Activated CD4-positive, alpha-beta T cell treated with anti-CD3 and anti-CD28 coated beads for 36 hours (primary cell): Measurements from ENCODE around the gene DOC2A. TPM values are rescaled to one million over a fixed set of nuclear protein-coding genes. Genes with fewer than 3 reads are reported as not detected.

Source experiments
- total RNA-seq, 2 experiments: library from RNA; stranded (reverse); gene quantifications; one replicate each; pipeline ENCODE4 v1.2.3, GENCODE V29; 2021

DOC2A gene
- total RNA-seq, 2 experiments from 2014 or later = 0.69 to 1.3 TPM

Other genes with a start within 250 kb of the DOC2A start
- gene ZG16, start 232.8 kb downstream of the DOC2A start, total RNA-seq = not detected
- gene KIF22, start 220.3 kb downstream of the DOC2A start, total RNA-seq = 100 to 1,000 TPM; 153 to 168 TPM
- gene MAZ, start 204.5 kb downstream of the DOC2A start, total RNA-seq = 100 to 1,000 TPM; 306 to 387 TPM
- under 1 TPM; 0.64 to 0.93 TPM for gene PRRT2, start 198.8 kb downstream of the DOC2A start, total RNA-seq
- gene PAGR1, start 194.9 kb downstream of the DOC2A start, total RNA-seq = 10 to 100 TPM; 20.6 to 25.6 TPM
- gene MVP, start 190.6 kb downstream of the DOC2A start, total RNA-seq = 100 to 1,000 TPM in 1 of 2 experiments, 10 to 100 TPM in 1; 86.2 to 101 TPM
- gene CDIPT, start 147.8 kb downstream of the DOC2A start, total RNA-seq = 10 to 100 TPM; 35.1 to 50.0 TPM
- under 1 TPM; 0.27 to 0.42 TPM for gene SEZ6L2, start 111.5 kb downstream of the DOC2A start, total RNA-seq
- gene ASPHD1, start 110.5 kb downstream of the DOC2A start, total RNA-seq = 1 to 10 TPM; 2.7 to 3.2 TPM
- 10 to 100 TPM; 30.4 to 33.4 TPM for gene KCTD13, start 84.8 kb downstream of the DOC2A start, total RNA-seq
- gene TMEM219, start 48.9 kb downstream of the DOC2A start, total RNA-seq = 10 to 100 TPM; 34.6 to 42.5 TPM
- gene TAOK2, start 37.2 kb downstream of the DOC2A start, total RNA-seq = 10 to 100 TPM; 24.1 to 24.4 TPM
- 10 to 100 TPM; 25.1 to 36.8 TPM for gene HIRIP3, start 15.4 kb downstream of the DOC2A start, total RNA-seq
- 100 to 1,000 TPM in 1 of 2 experiments, 10 to 100 TPM in 1; 80.1 to 106 TPM for gene INO80E, start 14.8 kb downstream of the DOC2A start, total RNA-seq
- not detected for gene C16orf92, start 12.2 kb upstream of the DOC2A start, total RNA-seq
- 1 to 10 TPM; 3.7 to 4.0 TPM for gene TLCD3B, start 20.2 kb upstream of the DOC2A start, total RNA-seq
- 1,000 to 10,000 TPM; 2,482 to 3,644 TPM for gene ALDOA, start 54.7 kb upstream of the DOC2A start, total RNA-seq
- gene PPP4C, start 65.0 kb upstream of the DOC2A start, total RNA-seq = 100 to 1,000 TPM; 106 to 113 TPM
- gene TBX6, start 80.9 kb upstream of the DOC2A start, total RNA-seq = 1 to 10 TPM; 2.7 to 3.0 TPM
- gene YPEL3, start 85.2 kb upstream of the DOC2A start, total RNA-seq = 10 to 100 TPM; 17.4 to 19.1 TPM
- gene GDPD3, start 102.5 kb upstream of the DOC2A start, total RNA-seq = 1 to 10 TPM; 6.1 to 7.0 TPM
- gene MAPK3, start 112.2 kb upstream of the DOC2A start, total RNA-seq = 10 to 100 TPM; 59.0 to 81.7 TPM
- gene CORO1A, start 172.6 kb upstream of the DOC2A start, total RNA-seq = 1,000 to 10,000 TPM in 1 of 2 experiments, 100 to 1,000 TPM in 1; 997 to 1,175 TPM
- gene BOLA2B, start 182.6 kb upstream of the DOC2A start, total RNA-seq = 100 to 1,000 TPM; 188 to 190 TPM
- gene SLX1A, start 182.8 kb upstream of the DOC2A start, total RNA-seq = 10 to 100 TPM; 24.4 to 99.3 TPM
- gene SULT1A3, start 188.2 kb upstream of the DOC2A start, total RNA-seq = 10 to 100 TPM; 17.4 to 18.9 TPM
- 10 to 100 TPM; 10.5 to 11.3 TPM for gene NPIPB13, start 237.5 kb upstream of the DOC2A start, total RNA-seq